ENCODE results near the gene KLHL14.
"Not testable (repeated sequence)": the region's sequence is repeated elsewhere in the genome, so short reads cannot be mapped to it uniquely, and the experiment has no call there.

KLHL14 gene

GRCh38 chr18:32661486-32662299 is 111.1 kb downstream of the KLHL14 start:
- no peak for DNase-seq (ENCODE audit: extremely low read depth in 1 of 2, low read depth in 1 of 2)

DNA sequence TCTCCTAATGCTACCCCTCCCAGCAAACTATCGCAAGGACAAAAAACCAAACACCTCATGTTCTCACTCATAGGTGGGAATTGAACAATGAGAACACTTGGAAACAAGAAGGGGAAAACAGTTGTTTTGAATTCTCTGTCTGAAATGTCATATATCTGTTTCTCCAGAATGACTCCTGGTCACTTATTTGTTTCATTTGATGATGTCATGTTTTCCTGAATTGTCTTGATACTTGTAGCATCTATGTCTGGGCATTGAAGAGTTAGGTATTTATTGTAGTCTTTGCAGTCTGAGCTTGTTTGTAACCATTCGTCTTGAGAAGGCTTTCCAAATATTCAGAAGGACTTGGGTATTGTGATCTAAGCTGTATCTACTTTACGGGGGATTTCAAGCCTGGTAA is 118.3 kb downstream of the KLHL14 start:
- DNase-seq (ENCODE audit: extremely low read depth in 1 of 2, low read depth in 1 of 2): not testable (repeated sequence)

- not testable (repeated sequence) for DNase-seq (ENCODE audit: extremely low read depth in 1 of 2, low read depth in 1 of 2)
These were observed 135.2 kb downstream of the KLHL14 start for GRCh38 chr18:32637659-32638058.

DNA sequence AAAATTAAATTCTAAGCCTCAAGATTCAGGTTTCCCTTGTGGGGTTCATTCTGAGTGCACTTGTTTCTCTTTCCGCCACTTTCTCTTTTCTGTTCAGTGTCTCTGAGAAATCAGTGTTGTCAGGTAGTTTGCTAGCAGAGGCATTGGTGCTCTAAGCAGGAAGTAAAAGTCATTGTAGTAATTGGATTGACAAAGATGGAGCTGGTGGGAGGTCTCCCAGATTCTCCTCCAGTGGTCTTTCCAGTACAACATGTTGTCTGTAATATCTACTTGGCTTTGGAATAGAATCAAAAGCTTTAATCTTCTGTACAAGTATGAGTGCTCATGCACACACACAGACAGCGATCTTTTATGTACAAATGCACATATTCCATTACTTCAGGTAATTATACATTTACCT is 135.6 kb downstream of the KLHL14 start:
- no peak for DNase-seq (ENCODE audit: extremely low read depth in 1 of 2, low read depth in 1 of 2)

DNA sequence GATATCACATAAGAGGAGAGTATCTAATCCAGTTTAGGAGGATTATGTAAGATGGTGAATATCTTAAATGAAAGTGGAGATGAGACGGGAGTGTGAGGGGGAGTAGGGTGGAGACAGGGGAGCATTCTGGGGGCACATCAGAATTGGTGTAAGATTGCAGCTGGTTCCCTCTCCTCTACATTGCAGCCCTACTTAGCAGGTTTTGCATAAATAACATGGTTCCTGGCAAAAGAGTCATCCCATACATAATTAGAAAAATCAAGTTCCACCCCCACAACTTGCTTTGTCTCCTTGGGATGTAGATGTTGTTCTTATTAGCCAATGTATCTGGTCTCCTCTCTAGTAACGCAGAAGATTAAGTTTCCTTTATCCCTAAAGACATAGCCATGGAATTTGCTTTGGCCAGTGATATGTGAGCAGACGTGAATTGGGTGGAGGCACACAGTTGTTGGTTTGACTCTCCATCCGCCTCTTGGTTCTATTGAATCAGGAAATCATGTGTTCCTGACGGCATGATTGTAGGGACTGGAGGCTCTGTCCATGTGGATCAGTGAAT is 137.9 kb downstream of the KLHL14 start:
- DNase-seq (ENCODE audit: extremely low read depth in 1 of 2, low read depth in 1 of 2): no peak

DNA sequence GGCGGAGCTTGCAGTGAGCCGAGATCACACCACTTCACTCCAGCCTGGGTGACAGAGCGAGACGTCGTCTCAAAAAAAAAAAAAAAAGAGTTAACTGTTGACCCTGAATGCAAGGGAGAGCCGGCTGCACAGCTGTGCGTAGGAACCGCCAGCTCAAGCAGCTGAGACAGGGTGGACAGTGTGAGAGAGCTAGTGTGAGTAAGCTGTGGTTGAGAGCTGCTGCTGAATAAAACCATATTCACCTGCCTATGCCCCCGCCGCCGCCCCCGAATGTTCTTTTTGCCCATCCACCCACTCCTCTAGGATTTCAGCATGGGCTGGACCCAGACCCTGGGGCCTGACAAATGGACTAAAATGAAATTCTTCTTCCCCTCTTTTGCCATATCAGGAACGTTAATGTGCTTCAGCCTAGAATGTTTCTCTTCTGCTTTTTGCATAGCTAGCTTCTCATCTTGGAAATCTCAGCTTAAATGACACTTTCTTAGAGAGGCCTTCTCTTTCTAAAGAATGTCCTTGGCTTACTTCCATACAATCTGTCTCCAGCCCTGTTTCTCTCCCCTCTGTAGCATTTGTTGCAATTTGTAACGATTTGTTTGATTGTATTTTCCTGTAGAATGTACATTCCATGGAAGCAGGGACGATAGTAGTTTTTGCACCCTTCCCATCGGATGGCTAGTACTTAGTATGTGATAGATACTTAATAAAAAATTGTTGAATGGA is 142.7 kb downstream of the KLHL14 start:
- no peak for DNase-seq (ENCODE audit: extremely low read depth in 1 of 2, low read depth in 1 of 2)

DNA sequence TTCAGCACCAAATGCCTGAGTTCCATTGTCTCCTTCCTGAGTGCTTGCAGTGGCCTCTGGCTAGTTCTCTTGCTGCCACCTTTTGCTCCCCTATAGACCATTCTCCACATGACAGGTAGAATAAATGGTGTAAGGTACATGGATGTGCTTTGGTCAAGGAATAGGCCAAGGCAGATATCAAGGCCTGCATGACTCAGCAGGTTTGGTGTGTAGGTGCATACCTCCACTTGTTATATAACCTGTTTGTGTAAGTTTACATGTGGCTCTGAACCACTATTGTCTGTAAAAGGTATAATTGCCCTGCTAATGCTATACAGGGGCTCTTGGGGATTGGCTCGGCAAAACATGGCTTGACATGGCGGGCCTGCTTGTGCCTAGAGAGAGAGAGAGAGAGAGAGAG is 143.5 kb downstream of the KLHL14 start:
- DNase-seq (ENCODE audit: extremely low read depth in 1 of 2, low read depth in 1 of 2): no peak

DNA sequence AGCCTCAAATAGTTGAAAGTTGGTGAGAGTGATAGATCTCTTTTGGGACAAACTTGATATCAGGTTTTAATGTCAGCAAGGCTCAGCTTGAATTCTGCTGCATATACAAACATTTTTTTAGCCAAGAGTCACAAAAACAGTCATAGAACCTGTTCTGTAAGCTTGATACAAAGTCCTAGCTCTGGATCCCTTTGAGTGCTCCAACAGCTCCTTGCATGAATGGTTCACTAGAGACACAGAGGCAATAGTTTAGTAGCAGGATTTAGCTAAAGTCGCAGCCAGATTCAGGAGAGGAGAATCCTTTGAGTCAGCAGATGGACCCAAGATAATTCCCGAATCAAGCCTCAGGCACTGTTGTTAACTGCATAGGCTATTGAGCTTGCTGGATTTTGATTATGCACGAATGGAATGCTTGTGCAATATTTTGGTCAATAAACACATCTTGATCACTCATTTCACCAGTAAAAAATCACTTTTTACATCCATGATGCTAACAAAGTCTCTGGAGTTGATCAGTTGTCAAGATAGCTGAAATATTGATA is 148.6 kb downstream of the KLHL14 start:
- no peak for DNase-seq (ENCODE audit: extremely low read depth in 1 of 2, low read depth in 1 of 2)

DNA sequence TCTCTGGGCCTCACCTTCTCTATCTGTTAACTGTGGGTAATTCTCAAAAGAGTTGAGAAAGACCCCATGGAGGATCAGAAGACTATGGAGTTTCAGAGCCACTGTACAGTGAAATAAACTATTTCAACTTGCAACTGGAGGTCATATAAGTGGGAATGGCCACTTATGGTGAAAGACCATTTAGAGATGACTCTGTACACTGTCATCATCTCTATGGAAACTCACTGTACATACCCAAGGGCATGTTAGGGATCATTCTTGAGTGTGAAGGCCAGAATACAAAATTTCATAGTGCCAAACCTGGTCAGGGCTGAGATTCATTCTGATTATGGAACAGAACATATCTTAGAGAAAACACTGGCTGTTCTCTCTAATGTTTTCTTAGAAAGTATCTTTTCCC is 149.3 kb downstream of the KLHL14 start:
- DNase-seq (ENCODE audit: extremely low read depth in 1 of 2, low read depth in 1 of 2): no peak

Measured in stimulated activated CD8-positive, alpha-beta memory T cell treated with anti-CD3 and anti-CD28 coated beads, Interleukin-7, amount 100 ng/mL, for 48 hours (primary cell).